ENCODE results near the gene TNNI3K.

TNNI3K gene

DNA sequence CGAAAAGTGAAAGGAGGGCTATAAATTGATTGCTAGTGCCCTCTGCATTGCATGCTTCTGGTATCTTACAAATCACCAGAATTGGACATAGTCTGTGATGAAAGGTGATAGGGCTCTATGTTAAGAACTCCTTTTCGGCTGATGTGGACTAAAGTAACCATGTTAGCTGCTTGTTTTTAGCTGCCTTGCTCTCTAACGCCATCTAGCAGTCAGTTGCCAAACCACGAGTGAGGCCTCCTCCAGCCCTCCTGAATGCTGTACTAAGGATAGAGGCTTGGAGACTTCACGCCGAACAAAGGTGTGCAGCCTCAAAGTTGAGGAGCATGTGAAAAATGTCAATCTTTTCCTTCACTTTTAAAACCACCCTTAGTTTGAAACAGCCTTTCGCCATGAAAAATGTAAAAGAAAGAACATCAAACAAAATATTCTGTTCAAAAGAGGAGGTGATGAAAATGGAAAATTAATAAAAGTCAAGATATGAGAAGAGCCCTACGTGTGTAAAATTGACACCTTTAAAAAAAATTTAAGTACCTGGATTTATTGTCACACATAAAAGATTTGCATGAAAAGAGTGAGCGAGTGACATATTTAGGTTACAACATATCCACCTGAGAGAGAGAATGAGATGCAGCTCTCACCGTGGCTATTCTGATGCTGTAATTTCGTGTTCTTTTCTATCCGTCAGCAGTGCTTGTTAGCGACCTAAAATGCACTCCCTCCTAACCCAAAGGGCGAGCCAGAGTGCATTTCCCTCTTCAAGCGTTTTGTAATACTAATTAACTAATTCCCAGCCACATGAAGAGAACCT, 269.1 kb downstream of the TNNI3K start:
- Histone ChIP-seq H3K9me3 (ENCODE audit: severe bottlenecking) (no peaks in the 10 kb centered on the region), H3K36me3 (no peaks in the 10 kb centered on the region), H3K4me3 (ENCODE audit: low read depth, low read length) (no peak overlapping the region), H3K27me3 (ENCODE audit: insufficient read depth, low read depth, severe bottlenecking) (no peaks in the 10 kb centered on the region), H3K27ac (peak overlapping the region; percentile 75)
- DNase-seq: peak; percentile 85
- TF ChIP-seq, protein P1, sequence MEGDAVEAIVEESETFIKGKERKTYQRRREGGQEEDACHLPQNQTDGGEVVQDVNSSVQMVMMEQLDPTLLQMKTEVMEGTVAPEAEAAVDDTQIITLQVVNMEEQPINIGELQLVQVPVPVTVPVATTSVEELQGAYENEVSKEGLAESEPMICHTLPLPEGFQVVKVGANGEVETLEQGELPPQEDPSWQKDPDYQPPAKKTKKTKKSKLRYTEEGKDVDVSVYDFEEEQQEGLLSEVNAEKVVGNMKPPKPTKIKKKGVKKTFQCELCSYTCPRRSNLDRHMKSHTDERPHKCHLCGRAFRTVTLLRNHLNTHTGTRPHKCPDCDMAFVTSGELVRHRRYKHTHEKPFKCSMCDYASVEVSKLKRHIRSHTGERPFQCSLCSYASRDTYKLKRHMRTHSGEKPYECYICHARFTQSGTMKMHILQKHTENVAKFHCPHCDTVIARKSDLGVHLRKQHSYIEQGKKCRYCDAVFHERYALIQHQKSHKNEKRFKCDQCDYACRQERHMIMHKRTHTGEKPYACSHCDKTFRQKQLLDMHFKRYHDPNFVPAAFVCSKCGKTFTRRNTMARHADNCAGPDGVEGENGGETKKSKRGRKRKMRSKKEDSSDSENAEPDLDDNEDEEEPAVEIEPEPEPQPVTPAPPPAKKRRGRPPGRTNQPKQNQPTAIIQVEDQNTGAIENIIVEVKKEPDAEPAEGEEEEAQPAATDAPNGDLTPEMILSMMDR (IDR thresholded peaks at IDR 0.05; ENCODE audit: low read depth, low read length): peak; percentile 90

DNA sequence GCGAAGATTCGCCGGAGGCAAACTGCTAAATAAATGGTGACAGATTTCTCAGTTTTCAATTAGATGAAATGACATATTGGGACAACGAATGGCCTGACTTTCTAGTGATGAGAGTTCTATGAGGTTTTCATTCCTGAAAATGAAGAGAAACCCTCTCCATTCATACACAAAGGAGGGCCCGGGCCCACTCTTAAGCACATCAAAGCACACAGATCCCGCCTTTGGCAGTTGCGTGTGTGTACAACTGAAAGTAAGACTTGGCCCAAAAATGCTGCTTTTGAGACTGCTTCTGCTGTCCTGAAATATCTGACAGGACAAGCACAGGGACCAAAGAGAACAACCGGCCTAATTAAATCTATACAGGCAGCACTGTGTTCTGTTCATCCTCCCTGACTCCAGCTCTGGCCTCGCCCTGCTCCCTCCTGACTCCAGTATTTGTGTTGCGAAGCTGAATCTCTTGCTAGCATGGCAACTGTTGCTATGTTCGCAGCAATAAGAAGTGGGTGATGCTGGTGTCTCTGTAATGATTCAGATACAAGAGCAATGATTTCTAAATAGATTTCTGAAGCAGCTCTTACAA, 269.8 kb downstream of the TNNI3K start:
- no peaks in the 10 kb centered on the region for H3K27me3 ChIP-seq (ENCODE audit: insufficient read depth, low read depth, severe bottlenecking)
- H3K27ac ChIP-seq: peak overlapping the region; percentile 75
- H3K9me3 ChIP-seq (ENCODE audit: severe bottlenecking): no peaks in the 10 kb centered on the region
- no peak overlapping the region for H3K4me3 ChIP-seq (ENCODE audit: low read depth, low read length)
- peak; percentile 21 for DNase-seq
- H3K36me3 ChIP-seq: no peaks in the 10 kb centered on the region
- TF ChIP-seq, protein P1 (IDR thresholded peaks at IDR 0.05; ENCODE audit: low read depth, low read length): no peak

DNA sequence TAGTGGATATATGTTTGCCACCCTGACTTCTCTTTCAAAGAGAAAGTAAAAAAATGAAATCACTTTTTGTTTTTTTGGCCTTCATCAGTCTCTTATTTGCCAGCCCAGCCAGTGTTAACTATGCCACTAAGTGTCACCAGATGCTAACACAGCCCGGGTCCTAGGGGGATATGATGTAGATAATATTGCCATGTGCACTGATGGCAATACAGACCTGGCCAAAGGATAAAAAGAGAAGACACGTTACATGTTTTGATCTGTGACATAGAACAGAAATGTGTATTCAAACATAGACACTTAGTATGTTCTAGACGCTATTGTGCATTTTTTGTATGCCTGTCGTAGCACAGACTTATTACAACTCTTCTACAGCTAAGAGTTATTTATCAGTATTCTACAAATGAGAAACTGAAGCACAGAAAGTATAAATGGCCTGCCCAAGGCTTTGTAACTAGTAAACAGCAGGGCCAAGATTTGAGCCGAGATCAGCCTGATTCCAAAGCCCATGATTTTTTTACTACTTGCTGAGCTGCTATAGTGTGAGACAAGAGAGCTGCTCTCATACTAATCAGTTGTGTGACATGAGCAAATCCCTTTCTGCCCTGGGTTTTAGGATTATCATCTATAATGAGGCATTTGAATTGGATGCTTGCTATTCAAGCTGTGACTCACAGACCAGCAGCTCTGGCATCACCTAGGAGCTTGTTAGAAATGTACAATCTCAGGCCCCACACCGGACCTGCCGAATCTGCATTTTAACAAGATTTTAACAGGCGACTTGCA, 270.9 kb downstream of the TNNI3K start:
- H3K4me3 ChIP-seq (ENCODE audit: low read depth, low read length): peak overlapping the region; percentile 23
- peak; percentile 60 for DNase-seq
- peak overlapping the region; percentile 75 for H3K27ac ChIP-seq
- H3K27me3 ChIP-seq (ENCODE audit: insufficient read depth, low read depth, severe bottlenecking): no peaks in the 10 kb centered on the region
- no peaks in the 10 kb centered on the region for H3K36me3 ChIP-seq
- TF ChIP-seq, protein P1 (IDR thresholded peaks at IDR 0.05; ENCODE audit: low read depth, low read length): no peak
- H3K9me3 ChIP-seq (ENCODE audit: severe bottlenecking): no peaks in the 10 kb centered on the region

DNA sequence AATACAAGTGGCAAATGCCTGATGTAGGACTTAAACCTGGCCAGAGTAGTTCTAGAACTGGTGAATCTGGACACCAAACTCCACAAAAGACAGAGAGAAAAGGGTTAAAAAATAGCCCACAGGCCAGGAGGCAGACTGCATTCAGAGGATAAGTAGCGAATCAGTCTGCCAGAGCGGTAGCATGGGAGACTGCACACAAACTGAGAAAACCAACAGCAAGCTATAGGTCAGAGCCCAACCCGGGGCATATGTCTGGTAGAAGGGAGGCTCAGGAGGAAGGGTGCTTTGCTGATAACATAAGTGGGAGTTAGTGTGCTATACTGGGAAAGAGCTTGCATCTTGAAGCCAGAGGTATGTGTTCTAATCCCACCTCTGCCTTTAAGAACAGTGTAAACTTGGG, 273.3 kb downstream of the TNNI3K start:
- Histone ChIP-seq H3K36me3 (no peaks in the 10 kb centered on the region), H3K9me3 (ENCODE audit: severe bottlenecking) (no peaks in the 10 kb centered on the region), H3K27me3 (ENCODE audit: insufficient read depth, low read depth, severe bottlenecking) (no peaks in the 10 kb centered on the region), H3K4me3 (ENCODE audit: low read depth, low read length) (no peak overlapping the region), H3K27ac (no peak overlapping the region)
- peak; percentile 31 for DNase-seq
- TF ChIP-seq, protein P1 (IDR thresholded peaks at IDR 0.05; ENCODE audit: low read depth, low read length): no peak

DNA sequence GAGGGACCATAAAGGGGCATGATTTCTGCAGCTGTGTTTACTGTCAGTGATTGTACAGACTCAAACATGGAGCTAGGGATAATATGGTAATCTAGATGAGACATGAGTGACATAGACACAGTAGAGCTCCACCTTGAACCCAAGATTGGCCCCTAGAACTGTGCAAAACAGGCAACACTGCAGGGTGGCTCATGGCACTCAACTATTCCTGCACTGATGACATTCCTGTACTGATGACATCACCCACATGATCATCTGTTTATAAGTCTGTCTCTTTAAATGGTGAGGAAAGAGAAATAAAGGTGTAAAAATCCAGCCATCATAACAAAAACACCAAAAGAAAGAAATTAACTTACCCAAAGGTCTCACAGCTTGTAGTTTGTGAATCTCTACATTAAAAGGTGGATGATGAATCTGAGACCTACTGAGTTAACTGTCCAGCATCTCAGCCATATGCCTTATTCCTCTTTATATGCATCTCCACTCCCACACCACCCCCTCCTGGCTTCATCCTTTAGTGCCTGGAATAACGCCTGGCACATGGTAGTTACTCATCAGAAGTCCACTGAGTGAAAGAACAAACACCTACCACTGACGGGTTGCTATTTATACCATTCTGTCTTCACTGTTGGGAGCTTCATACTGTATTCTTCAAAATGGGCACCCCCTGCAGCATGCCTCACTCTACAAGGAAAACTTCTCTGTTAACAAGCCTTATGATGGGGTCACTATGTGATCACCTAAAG, 277.2 kb downstream of the TNNI3K start, which contains the start of gene LRRC53:
Gene LRRC53 (minus strand): TSS at position 442 of the 746 bp plus-strand sequence. CDS start 29,262 bp downstream, outside the sequence.
- no peak within 1 kb of the TSS for H3K4me3 ChIP-seq (ENCODE audit: low read depth, low read length)
- TF ChIP-seq, protein P1 (IDR thresholded peaks at IDR 0.05; ENCODE audit: low read depth, low read length): no peak
- no peaks in the 10 kb centered on the region for H3K9me3 ChIP-seq (ENCODE audit: severe bottlenecking)
- H3K27me3 ChIP-seq (ENCODE audit: insufficient read depth, low read depth, severe bottlenecking): no peaks in the 10 kb centered on the region
- no peaks in the 10 kb centered on the region for H3K36me3 ChIP-seq
- peak; percentile 19 for DNase-seq
- H3K27ac ChIP-seq: no peak within 1 kb of the TSS

Data from WERI-Rb-1 (cell line).